NT2/D1 (cell line): ENCODE results near the gene COLQ.

Experiments
- SUZ12 ChIP-seq: IDR thresholded peaks from 2 replicates; pipeline ENCODE4 v1.6.1; 2011; ENCODE audit not compliant: insufficient read length, insufficient read depth; ENCODE audit errors: extremely low read depth
- YY1 ChIP-seq: IDR thresholded peaks from 2 replicates; pipeline ENCODE4 v1.6.1; 2011; ENCODE audit not compliant: insufficient read length, insufficient read depth
- ZNF274 ChIP-seq: IDR thresholded peaks from 2 replicates; pipeline ENCODE4 v1.6.1; 2011; ENCODE audit warnings: mild to moderate bottlenecking, low read depth, low read length

- no peak for TF ChIP-seq SUZ12
- no peak for TF ChIP-seq ZNF274
- TF ChIP-seq YY1 = no peak
Measured at GRCh38 chr3:15502616-15503015, 18.9 kb downstream of the COLQ start.
